Fibroblast of lung (primary cell): ENCODE results near the gene OTOGL.

Experiments used
- CTCF ChIP-seq, 2 donors: IDR thresholded peaks in 1 of 2; conservative IDR thresholded peaks in 1 of 2; 1 replicate in 1 of 2; 2 replicates in 1 of 2; pipeline ENCODE4 v1.5.1; 2011 to 2012; ENCODE audit warnings: low read length in 2 of 2, control low read depth in 1 of 2, inconsistent platforms in 1 of 2, low read depth in 1 of 2, mild to moderate bottlenecking in 1 of 2
- EZH2 ChIP-seq: IDR thresholded peaks from 2 replicates; pipeline ENCODE4 v1.5.1; 2012; ENCODE audit warnings: low read length, control low read depth, mild to moderate bottlenecking; ENCODE audit errors: missing control alignments

DNA sequence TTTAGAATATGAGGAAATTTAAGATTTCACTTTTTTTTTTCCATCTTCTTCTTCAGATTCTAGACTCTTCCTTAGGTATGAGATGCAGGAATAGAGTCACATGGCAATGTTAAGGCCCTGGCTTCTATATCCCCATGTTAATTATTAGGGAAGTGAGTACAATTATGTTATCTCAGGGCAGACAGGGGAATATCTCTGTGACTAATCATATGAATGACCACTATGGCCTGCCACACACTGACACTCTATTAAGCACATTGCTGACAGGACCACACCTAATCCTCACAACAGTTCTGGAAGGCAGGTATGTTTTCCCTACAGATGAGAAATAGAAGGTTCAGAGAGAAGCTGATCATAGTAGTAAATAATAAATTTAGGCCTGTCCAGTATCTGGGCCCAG is 275.3 kb downstream of the OTOGL start:
- no peak for TF ChIP-seq CTCF (conservative IDR thresholded peaks at IDR 0.05 in 1 of 2, IDR thresholded peaks at IDR 0.05 in 1 of 2; ENCODE audit: low read depth in 1 of 2, low read length in 2 of 2)
- TF ChIP-seq EZH2: no peak
